ENCODE results near the gene ABRACL. TPM values are rescaled to one million over a fixed set of nuclear protein-coding genes. Genes with fewer than 3 reads are reported as not detected.
"Not testable (repeated sequence)": the region's sequence is repeated elsewhere in the genome, so short reads cannot be mapped to it uniquely, and the experiment has no call there.

The ABRACL gene
- polyA plus RNA-seq, 1 donor (not counting 4 experiments of a cell fraction or from before 2014, with no cell fraction given): 120 TPM

DNA sequence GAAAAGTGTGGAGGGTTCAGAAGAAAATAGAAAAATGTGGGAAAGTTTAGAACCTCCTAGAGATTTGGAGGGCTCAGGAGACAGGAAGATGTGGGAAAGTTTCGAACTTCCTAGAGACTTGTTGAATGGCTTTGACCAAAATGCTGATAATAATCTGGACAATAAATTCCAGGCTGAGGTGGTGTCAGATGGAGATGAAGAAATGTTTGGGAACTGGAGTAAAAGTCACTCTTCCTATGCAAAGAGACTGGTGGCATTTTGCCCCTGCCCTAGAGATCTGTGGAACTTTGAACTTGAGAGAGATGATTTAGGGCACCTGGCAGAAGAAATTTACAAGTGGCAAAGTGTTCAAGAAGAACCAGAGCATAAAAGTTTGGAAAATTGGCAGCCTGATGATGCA, 35.1 kb upstream of the ABRACL start:
- H3K9me1 ChIP-seq (ENCODE audit: control insufficient read depth, extremely low read depth, insufficient read depth, low read length); H4K20me1 ChIP-seq (ENCODE audit: control insufficient read depth, extremely low read depth, insufficient read depth, low read length); H2AFZ ChIP-seq (ENCODE audit: control insufficient read depth, low read length); H3K9ac ChIP-seq (ENCODE audit: control insufficient read depth, extremely low read depth, insufficient read depth, low read length); H3K4me2 ChIP-seq (ENCODE audit: control insufficient read depth, extremely low read depth, insufficient read depth, low read depth, low read length); H3K79me2 ChIP-seq (ENCODE audit: control insufficient read depth, insufficient read depth, low read length); H3K27me3 ChIP-seq (ENCODE audit: control insufficient read depth, extremely low read depth, insufficient read depth, low read length); H3K4me1 ChIP-seq (ENCODE audit: control insufficient read depth, extremely low read depth, insufficient read depth, low read length); H3K36me3 ChIP-seq (ENCODE audit: control insufficient read depth in 2 of 2, extremely low read depth in 1 of 2, insufficient read depth in 2 of 2, low read length in 2 of 2); FAIRE-seq; dilution Hi-C loops (cut with MboI; ENCODE audit: extremely low pct_ligation_motif_present, low sequenced_read_pairs); H3K27ac ChIP-seq (ENCODE audit: control insufficient read depth, insufficient read depth, low read length); DNase-seq (ENCODE audit: low read depth, low spot score); H3K4me3 ChIP-seq (ENCODE audit: control insufficient read depth in 2 of 3, extremely low read depth in 1 of 3, insufficient read depth in 2 of 3, low read depth in 1 of 3, low read length in 3 of 3); H3K9me3 ChIP-seq (ENCODE audit: control insufficient read depth, low read depth, low read length): not testable (repeated sequence)

DNA sequence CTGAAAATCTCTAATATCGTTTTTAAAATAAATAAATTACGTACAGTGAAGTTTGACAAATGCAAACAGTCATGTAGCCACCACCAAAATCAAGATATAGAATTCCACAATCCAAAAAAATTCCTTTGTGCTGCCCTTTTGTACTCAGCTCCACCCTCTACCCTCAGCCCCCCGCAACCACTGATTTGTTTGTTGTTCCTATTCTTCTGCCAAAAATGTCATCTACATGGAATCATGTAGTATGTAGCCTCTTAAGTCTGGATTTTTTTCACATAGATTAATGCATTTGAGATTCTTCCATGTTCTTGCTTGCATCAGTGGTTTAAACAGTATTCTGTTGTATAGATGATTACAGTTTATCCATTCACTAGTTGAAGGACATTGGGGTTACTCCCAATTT, 32.0 kb upstream of the ABRACL start:
- no peaks in the 10 kb centered on the region for H3K9me1 ChIP-seq (ENCODE audit: control insufficient read depth, extremely low read depth, insufficient read depth, low read length)
- DNase-seq (ENCODE audit: low read depth, low spot score): no peak
- no peaks in the 10 kb centered on the region for H3K9me3 ChIP-seq (ENCODE audit: control insufficient read depth, low read depth, low read length)
- TF ChIP-seq CTCF (optimal IDR thresholded peaks at IDR 0.05 in 1 of 3, IDR thresholded peaks at IDR 0.05 in 1 of 3, conservative IDR thresholded peaks at IDR 0.05 in 1 of 3; ENCODE audit: extremely low read depth in 1 of 3, insufficient read depth in 2 of 3, low read length in 3 of 3): no peak
- no peak for TF ChIP-seq EZH2 (IDR thresholded peaks at IDR 0.05; ENCODE audit: low read length)
- H4K20me1 ChIP-seq (ENCODE audit: control insufficient read depth, extremely low read depth, insufficient read depth, low read length): no peaks in the 10 kb centered on the region
- H3K4me1 ChIP-seq (ENCODE audit: control insufficient read depth, extremely low read depth, insufficient read depth, low read length): no peaks in the 10 kb centered on the region
- no peak overlapping the region for H3K9ac ChIP-seq (ENCODE audit: control insufficient read depth, extremely low read depth, insufficient read depth, low read length)
- no peaks in the 10 kb centered on the region for H3K27me3 ChIP-seq (ENCODE audit: control insufficient read depth, extremely low read depth, insufficient read depth, low read length)
- dilution Hi-C loops (cut with MboI; ENCODE audit: extremely low pct_ligation_motif_present, low sequenced_read_pairs): no loop called here
- H2AFZ ChIP-seq (ENCODE audit: control insufficient read depth, low read length): no peak overlapping the region
- no peak for FAIRE-seq
- no peaks in the 10 kb centered on the region for H3K36me3 ChIP-seq (ENCODE audit: control insufficient read depth in 2 of 2, extremely low read depth in 1 of 2, insufficient read depth in 2 of 2, low read length in 2 of 2)
- no peak overlapping the region for H3K27ac ChIP-seq (ENCODE audit: control insufficient read depth, insufficient read depth, low read length)
- H3K4me3 ChIP-seq (ENCODE audit: control insufficient read depth in 2 of 3, extremely low read depth in 1 of 3, insufficient read depth in 2 of 3, low read depth in 1 of 3, low read length in 3 of 3): no peak overlapping the region
- H3K79me2 ChIP-seq (ENCODE audit: control insufficient read depth, insufficient read depth, low read length): no peaks in the 10 kb centered on the region
- H3K4me2 ChIP-seq (ENCODE audit: control insufficient read depth, extremely low read depth, insufficient read depth, low read depth, low read length): no peak overlapping the region

DNA sequence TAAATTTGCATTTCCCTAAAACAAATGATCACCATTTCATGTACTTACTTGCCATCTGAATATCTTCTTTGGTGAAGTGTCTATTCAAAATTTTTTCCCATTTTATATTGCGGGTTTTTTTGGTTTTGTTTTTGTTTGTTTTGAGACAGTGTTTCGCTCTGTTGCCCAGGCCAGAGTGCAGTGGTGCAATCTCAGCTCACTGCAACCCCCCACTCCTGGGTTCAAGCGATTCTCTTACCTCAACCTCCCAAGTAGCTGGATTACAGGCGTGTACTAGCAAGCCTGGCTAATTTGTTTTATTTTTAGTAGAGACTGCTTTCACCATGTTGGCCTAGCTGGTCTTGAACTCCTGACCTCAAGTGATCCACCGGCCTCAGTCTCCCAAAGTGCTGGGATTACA, 31.4 kb upstream of the ABRACL start:
- H3K4me1 ChIP-seq (ENCODE audit: control insufficient read depth, extremely low read depth, insufficient read depth, low read length): no peaks in the 10 kb centered on the region
- dilution Hi-C loops (cut with MboI; ENCODE audit: extremely low pct_ligation_motif_present, low sequenced_read_pairs): no loop called here
- H3K36me3 ChIP-seq (ENCODE audit: control insufficient read depth in 2 of 2, extremely low read depth in 1 of 2, insufficient read depth in 2 of 2, low read length in 2 of 2): no peaks in the 10 kb centered on the region
- no peak for TF ChIP-seq CTCF (optimal IDR thresholded peaks at IDR 0.05 in 1 of 3, IDR thresholded peaks at IDR 0.05 in 1 of 3, conservative IDR thresholded peaks at IDR 0.05 in 1 of 3; ENCODE audit: extremely low read depth in 1 of 3, insufficient read depth in 2 of 3, low read length in 3 of 3)
- H2AFZ ChIP-seq (ENCODE audit: control insufficient read depth, low read length): no peak overlapping the region
- DNase-seq (ENCODE audit: low read depth, low spot score) (no peak), FAIRE-seq (no peak)
- no peaks in the 10 kb centered on the region for H4K20me1 ChIP-seq (ENCODE audit: control insufficient read depth, extremely low read depth, insufficient read depth, low read length)
- H3K79me2 ChIP-seq (ENCODE audit: control insufficient read depth, insufficient read depth, low read length): no peaks in the 10 kb centered on the region
- H3K4me2 ChIP-seq (ENCODE audit: control insufficient read depth, extremely low read depth, insufficient read depth, low read depth, low read length): no peak overlapping the region
- H3K27me3 ChIP-seq (ENCODE audit: control insufficient read depth, extremely low read depth, insufficient read depth, low read length): no peaks in the 10 kb centered on the region
- H3K9me3 ChIP-seq (ENCODE audit: control insufficient read depth, low read depth, low read length): no peaks in the 10 kb centered on the region
- H3K4me3 ChIP-seq (ENCODE audit: control insufficient read depth in 2 of 3, extremely low read depth in 1 of 3, insufficient read depth in 2 of 3, low read depth in 1 of 3, low read length in 3 of 3): no peak overlapping the region
- no peak overlapping the region for H3K27ac ChIP-seq (ENCODE audit: control insufficient read depth, insufficient read depth, low read length)
- H3K9me1 ChIP-seq (ENCODE audit: control insufficient read depth, extremely low read depth, insufficient read depth, low read length): no peaks in the 10 kb centered on the region
- no peak overlapping the region for H3K9ac ChIP-seq (ENCODE audit: control insufficient read depth, extremely low read depth, insufficient read depth, low read length)

Measured in keratinocyte (primary cell).